Tibial artery (tissue), 4 donors: ENCODE results near the gene CARD19.
A peak's percentile ranks its signal among the peaks of the same experiment; 100 is the strongest.

Source experiments
- DNase-seq, 2 donors: peaks; one replicate each; pipeline ENCODE4 v3.0.0-alpha.2; 2019
- H3K27ac ChIP-seq, 2 donors: fragments of 200-600 bp; sonication (generic) in 1 of 2; 1 replicate in 1 of 2; 2 replicates in 1 of 2; pipeline ENCODE4 v1.5.1; 2018 to 2019; ENCODE audit warnings: mild to moderate bottlenecking in 1 of 2
- H3K27me3 ChIP-seq, 2 donors: fragments of 200-600 bp; sonication (generic) in 1 of 2; one replicate each; pipeline versions ENCODE4 v1.5.1 to v1.6.0; 2016 to 2019
- H3K36me3 ChIP-seq, 3 donors: fragments of 200-600 bp; sonication (generic) in 2 of 3; one replicate each; pipeline ENCODE4 v1.5.1; 2016 to 2019; ENCODE audit warnings: mild to moderate bottlenecking in 2 of 3
- H3K4me1 ChIP-seq, 4 donors: fragments of 200-600 bp; sonication (generic) in 2 of 4; 1 replicate in 3 of 4; 2 replicates in 1 of 4; pipeline ENCODE4 v1.5.1; 2016 to 2019
- H3K4me3 ChIP-seq, 2 donors: fragments of 200-600 bp; sonication (generic) in 1 of 2; 1 replicate in 1 of 2; 2 replicates in 1 of 2; pipeline ENCODE4 v1.5.1; 2018 to 2019; ENCODE audit warnings: mild to moderate bottlenecking in 2 of 2
- H3K9me3 ChIP-seq, 3 donors: fragments of 200-600 bp; sonication (generic) in 1 of 3; one replicate each; pipeline ENCODE4 v1.5.1; 2016 to 2019
- CTCF ChIP-seq, 2 experiments: fragments of 200-600 bp in 1 of 2; fragments of 450-650 bp in 1 of 2; IDR thresholded peaks; one replicate each; pipeline ENCODE4 v1.5.1; 2017 to 2019; ENCODE audit warnings: antibody characterized with exemption in 2 of 2, mild to moderate bottlenecking in 1 of 2, moderate library complexity in 1 of 2
- intact Hi-C: fragments of 100-400 bp; cut with DNase I; formaldehyde crosslinking; loops from one replicate; pipeline ENCODE4 v1.15.0; 2023; ENCODE audit warnings: low total_unique reads

The CARD19 gene

GRCh38 chr9:93122721-93123221 is 26.8 kb downstream of the CARD19 start:
- Histone ChIP-seq H3K27me3 (no peaks in the 10 kb centered on the region), H3K4me1 (peaks cover 0 to 40% (median 33%) of the 10 kb centered on the region in 4 donors), H3K36me3 (peaks cover 35 to 59% (median 55%) of the 10 kb centered on the region in 3 donors), H3K9me3 (no peaks in the 10 kb centered on the region), H3K27ac (no peak overlapping the region), H3K4me3 (no peak overlapping the region)
- intact Hi-C loops: no loop called here
- TF ChIP-seq CTCF (IDR thresholded peaks at IDR 0.05): no peak
- DNase-seq: peak; percentile 17 to 58

- no peak overlapping the region for H3K27ac ChIP-seq
- no peaks in the 10 kb centered on the region for H3K27me3 ChIP-seq
- intact Hi-C loops: no loop called here
- H3K4me1 ChIP-seq: peaks cover 0 to 49% (median 40%) of the 10 kb centered on the region in 4 donors
- TF ChIP-seq CTCF (IDR thresholded peaks at IDR 0.05): no peak
- peaks cover 35 to 67% (median 55%) of the 10 kb centered on the region in 3 donors for H3K36me3 ChIP-seq
- H3K9me3 ChIP-seq: no peaks in the 10 kb centered on the region
- no peak overlapping the region for H3K4me3 ChIP-seq
- DNase-seq: peak; percentile 17 to 60
These were observed 27.7 kb downstream of the CARD19 start for GRCh38 chr9:93123561-93124283.

- Histone ChIP-seq H3K36me3 (peaks cover 35 to 70% (median 55%) of the 10 kb centered on the region in 3 donors), H3K27me3 (no peaks in the 10 kb centered on the region), H3K4me1 (peaks cover 0 to 53% (median 45%) of the 10 kb centered on the region in 4 donors), H3K4me3 (no peak overlapping the region), H3K27ac (no peak overlapping the region), H3K9me3 (no peaks in the 10 kb centered on the region)
- intact Hi-C loops: no loop called here
- no peak for TF ChIP-seq CTCF (IDR thresholded peaks at IDR 0.05)
- peak; percentile 16 to 63 for DNase-seq
These were observed 28.8 kb downstream of the CARD19 start for GRCh38 chr9:93124793-93125192.

GRCh38 chr9:93125331-93125894 is 29.4 kb downstream of the CARD19 start:
- Histone ChIP-seq H3K36me3 (peaks cover 35 to 70% (median 55%) of the 10 kb centered on the region in 3 donors), H3K4me1 (peaks cover 0 to 53% (median 45%) of the 10 kb centered on the region in 4 donors), H3K27ac (no peak overlapping the region), H3K4me3 (no peak overlapping the region), H3K27me3 (no peaks in the 10 kb centered on the region), H3K9me3 (no peaks in the 10 kb centered on the region)
- TF ChIP-seq CTCF (IDR thresholded peaks at IDR 0.05): no peak
- DNase-seq: peak; percentile 12 to 44
- intact Hi-C loops: no loop called here

- Histone ChIP-seq H3K9me3 (no peaks in the 10 kb centered on the region), H3K4me3 (no peak overlapping the region), H3K4me1 (peaks cover 0 to 56% (median 50%) of the 10 kb centered on the region in 4 donors), H3K27ac (peak overlapping the region; percentile 42 to 72), H3K36me3 (peaks cover 35 to 64% (median 50%) of the 10 kb centered on the region in 3 donors), H3K27me3 (no peaks in the 10 kb centered on the region)
- intact Hi-C loops: no loop called here
- no peak for TF ChIP-seq CTCF (IDR thresholded peaks at IDR 0.05)
- DNase-seq: peak; percentile 17 to 53
These were observed 30.2 kb downstream of the CARD19 start for GRCh38 chr9:93126151-93126781.
